Tibial artery (tissue), 4 donors: ENCODE results near the gene IL10RA.

Source experiments
- DNase-seq, 2 donors: peaks; one replicate each; pipeline ENCODE4 v3.0.0-alpha.2; 2019
- H3K27ac ChIP-seq, 2 donors: fragments of 200-600 bp; sonication (generic) in 1 of 2; 1 replicate in 1 of 2; 2 replicates in 1 of 2; pipeline ENCODE4 v1.5.1; 2018 to 2019; ENCODE audit warnings: mild to moderate bottlenecking in 1 of 2
- H3K27me3 ChIP-seq, 2 donors: fragments of 200-600 bp; sonication (generic) in 1 of 2; one replicate each; pipeline versions ENCODE4 v1.5.1 to v1.6.0; 2016 to 2019
- H3K36me3 ChIP-seq, 3 donors: fragments of 200-600 bp; sonication (generic) in 2 of 3; one replicate each; pipeline ENCODE4 v1.5.1; 2016 to 2019; ENCODE audit warnings: mild to moderate bottlenecking in 2 of 3
- H3K4me1 ChIP-seq, 4 donors: fragments of 200-600 bp; sonication (generic) in 2 of 4; 1 replicate in 3 of 4; 2 replicates in 1 of 4; pipeline ENCODE4 v1.5.1; 2016 to 2019
- H3K4me3 ChIP-seq, 2 donors: fragments of 200-600 bp; sonication (generic) in 1 of 2; 1 replicate in 1 of 2; 2 replicates in 1 of 2; pipeline ENCODE4 v1.5.1; 2018 to 2019; ENCODE audit warnings: mild to moderate bottlenecking in 2 of 2
- H3K9me3 ChIP-seq, 3 donors: fragments of 200-600 bp; sonication (generic) in 1 of 3; one replicate each; pipeline ENCODE4 v1.5.1; 2016 to 2019
- intact Hi-C: fragments of 100-400 bp; cut with DNase I; formaldehyde crosslinking; loops from one replicate; pipeline ENCODE4 v1.15.0; 2023; ENCODE audit warnings: low total_unique reads
- TF ChIP-seq, protein P1 (sequence below), 2 experiments: fragments of 200-600 bp in 1 of 2; fragments of 450-650 bp in 1 of 2; IDR thresholded peaks; one replicate each; pipeline ENCODE4 v1.5.1; 2017 to 2019; ENCODE audit warnings: antibody characterized with exemption in 2 of 2, mild to moderate bottlenecking in 1 of 2, moderate library complexity in 1 of 2

Gene IL10RA

DNA sequence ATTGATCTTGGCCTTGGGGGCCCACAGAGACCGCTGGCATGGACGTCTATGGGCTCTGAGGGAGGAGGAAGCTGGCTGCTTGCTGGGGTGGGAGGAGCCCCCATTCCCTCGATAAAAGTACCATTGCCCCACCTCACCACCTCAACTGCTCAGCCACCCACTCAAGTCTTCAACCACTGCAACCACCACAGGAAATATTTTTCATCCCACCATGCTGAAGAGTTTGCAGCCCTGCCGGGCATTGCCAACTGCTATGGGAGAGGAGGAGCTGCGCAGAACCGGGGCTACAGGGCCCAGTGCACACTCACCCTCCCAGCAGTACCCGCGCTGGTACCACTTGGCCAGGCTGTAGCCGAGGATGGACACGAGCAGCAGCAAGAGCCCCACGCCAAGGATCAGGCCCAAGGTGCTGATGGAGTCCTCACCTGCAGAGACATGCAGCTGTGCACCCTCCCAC lies 29.2 kb downstream of the IL10RA start:
- H3K9me3 ChIP-seq: no peaks in the 10 kb centered on the region
- no peak overlapping the region for H3K4me3 ChIP-seq
- TF ChIP-seq, protein P1, sequence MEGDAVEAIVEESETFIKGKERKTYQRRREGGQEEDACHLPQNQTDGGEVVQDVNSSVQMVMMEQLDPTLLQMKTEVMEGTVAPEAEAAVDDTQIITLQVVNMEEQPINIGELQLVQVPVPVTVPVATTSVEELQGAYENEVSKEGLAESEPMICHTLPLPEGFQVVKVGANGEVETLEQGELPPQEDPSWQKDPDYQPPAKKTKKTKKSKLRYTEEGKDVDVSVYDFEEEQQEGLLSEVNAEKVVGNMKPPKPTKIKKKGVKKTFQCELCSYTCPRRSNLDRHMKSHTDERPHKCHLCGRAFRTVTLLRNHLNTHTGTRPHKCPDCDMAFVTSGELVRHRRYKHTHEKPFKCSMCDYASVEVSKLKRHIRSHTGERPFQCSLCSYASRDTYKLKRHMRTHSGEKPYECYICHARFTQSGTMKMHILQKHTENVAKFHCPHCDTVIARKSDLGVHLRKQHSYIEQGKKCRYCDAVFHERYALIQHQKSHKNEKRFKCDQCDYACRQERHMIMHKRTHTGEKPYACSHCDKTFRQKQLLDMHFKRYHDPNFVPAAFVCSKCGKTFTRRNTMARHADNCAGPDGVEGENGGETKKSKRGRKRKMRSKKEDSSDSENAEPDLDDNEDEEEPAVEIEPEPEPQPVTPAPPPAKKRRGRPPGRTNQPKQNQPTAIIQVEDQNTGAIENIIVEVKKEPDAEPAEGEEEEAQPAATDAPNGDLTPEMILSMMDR (IDR thresholded peaks at IDR 0.05): no peak
- peaks cover 0 to 13% of the 10 kb centered on the region in 2 donors for H3K27me3 ChIP-seq
- H3K4me1 ChIP-seq: peaks cover 0 to 5% (median 0%) of the 10 kb centered on the region in 4 donors
- H3K27ac ChIP-seq: no peak overlapping the region
- DNase-seq: no peak
- intact Hi-C loops: no loop called here
- H3K36me3 ChIP-seq: no peaks in the 10 kb centered on the region

DNA sequence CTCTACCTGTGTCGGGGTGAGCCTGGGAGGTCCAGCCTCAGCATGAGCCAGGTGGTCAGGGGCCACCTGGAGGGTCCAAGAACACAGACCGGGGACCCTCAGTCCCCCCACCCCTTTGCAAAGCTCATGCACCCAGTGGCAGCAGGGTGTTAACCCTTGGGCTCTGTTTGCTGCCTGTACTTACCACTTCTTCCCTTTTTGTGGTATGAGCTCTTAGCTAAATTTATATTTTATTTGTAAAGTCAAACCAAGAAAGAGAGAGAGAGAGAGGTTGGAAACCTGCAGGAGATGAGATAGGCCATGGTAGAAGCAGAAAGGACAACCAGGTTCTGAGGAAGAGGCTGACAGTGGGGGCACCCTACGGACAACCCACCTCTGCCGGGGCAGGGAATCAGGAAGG lies 29.9 kb downstream of the IL10RA start:
- H3K27me3 ChIP-seq: peaks cover 0 to 13% of the 10 kb centered on the region in 2 donors

GRCh38 chr11:118017111-118017510 lies 30.9 kb downstream of the IL10RA start:
- Histone ChIP-seq H3K4me3 (no peak overlapping the region), H3K27me3 (peaks cover 0 to 13% of the 10 kb centered on the region in 2 donors), H3K27ac (no peak overlapping the region), H3K36me3 (no peaks in the 10 kb centered on the region), H3K9me3 (no peaks in the 10 kb centered on the region), H3K4me1 (no peaks in the 10 kb centered on the region)
- no peak for DNase-seq
- TF ChIP-seq, protein P1 (IDR thresholded peaks at IDR 0.05): no peak
- intact Hi-C loops: no loop called here

More for the DNA sequence above, 29.9 kb downstream of the IL10RA start:
- Histone ChIP-seq H3K27ac (no peak overlapping the region), H3K4me1 (no peaks in the 10 kb centered on the region), H3K9me3 (no peaks in the 10 kb centered on the region), H3K36me3 (no peaks in the 10 kb centered on the region), H3K4me3 (no peak overlapping the region)
- DNase-seq: no peak
- intact Hi-C loops: no loop called here
- TF ChIP-seq, protein P1 (IDR thresholded peaks at IDR 0.05): no peak

- intact Hi-C loops: no loop called here
- Histone ChIP-seq H3K36me3 (no peaks in the 10 kb centered on the region), H3K27me3 (peaks cover 0 to 13% of the 10 kb centered on the region in 2 donors), H3K27ac (no peak overlapping the region), H3K9me3 (no peaks in the 10 kb centered on the region), H3K4me3 (no peak overlapping the region), H3K4me1 (no peaks in the 10 kb centered on the region)
- TF ChIP-seq, protein P1 (IDR thresholded peaks at IDR 0.05): no peak
- DNase-seq: no peak
Measured at GRCh38 chr11:118017631-118018315, 31.6 kb downstream of the IL10RA start.

GRCh38 chr11:118018401-118018800 lies 32.2 kb downstream of the IL10RA start:
- Histone ChIP-seq H3K4me1 (no peaks in the 10 kb centered on the region), H3K4me3 (no peak overlapping the region), H3K36me3 (no peaks in the 10 kb centered on the region), H3K9me3 (no peaks in the 10 kb centered on the region), H3K27me3 (peaks cover 0 to 13% of the 10 kb centered on the region in 2 donors), H3K27ac (no peak overlapping the region)
- intact Hi-C loops: no loop called here
- TF ChIP-seq, protein P1 (IDR thresholded peaks at IDR 0.05): no peak
- no peak for DNase-seq
